Ovary (tissue), 3 donors: Measurements from ENCODE around the gene KCNJ6.

Experiments
- POLR2A ChIP-seq: fragments of 450-650 bp; IDR thresholded peaks from one replicate; pipeline ENCODE4 v1.6.1; 2017; ENCODE audit warnings: antibody characterized with exemption, mild to moderate bottlenecking, moderate library complexity
- TF ChIP-seq, protein P1 (sequence below), 3 donors: fragments of 450-650 bp in 2 of 3; fragments of 200-600 bp in 1 of 3; IDR thresholded peaks; one replicate each; pipeline versions ENCODE4 v1.5.1 to v1.8.0; 2016 to 2022; ENCODE audit warnings: antibody characterized with exemption in 3 of 3, mild to moderate bottlenecking in 1 of 3
- donor health status: DM: no; HTN: no; CAD: no.

DNA sequence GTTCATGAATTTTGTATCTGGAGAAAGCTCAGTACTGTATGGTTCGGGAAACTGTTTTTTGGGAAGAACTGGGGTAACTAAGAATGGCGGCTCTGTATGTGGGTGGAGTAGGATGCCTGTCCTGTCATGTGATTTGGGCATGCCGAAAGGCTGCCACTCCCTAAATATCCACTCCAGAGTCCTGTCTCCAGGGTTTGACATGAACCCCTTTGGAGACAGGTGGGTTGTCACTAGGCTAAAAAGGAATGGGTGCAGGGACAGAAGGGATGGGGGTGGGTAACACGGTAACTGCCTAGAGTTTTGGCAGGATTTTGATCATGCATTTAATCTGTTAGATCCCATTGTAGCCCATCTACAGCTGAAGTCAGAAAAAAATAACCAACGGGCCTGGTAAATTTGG lies 150.1 kb downstream of the KCNJ6 start:
- TF ChIP-seq, protein P1, sequence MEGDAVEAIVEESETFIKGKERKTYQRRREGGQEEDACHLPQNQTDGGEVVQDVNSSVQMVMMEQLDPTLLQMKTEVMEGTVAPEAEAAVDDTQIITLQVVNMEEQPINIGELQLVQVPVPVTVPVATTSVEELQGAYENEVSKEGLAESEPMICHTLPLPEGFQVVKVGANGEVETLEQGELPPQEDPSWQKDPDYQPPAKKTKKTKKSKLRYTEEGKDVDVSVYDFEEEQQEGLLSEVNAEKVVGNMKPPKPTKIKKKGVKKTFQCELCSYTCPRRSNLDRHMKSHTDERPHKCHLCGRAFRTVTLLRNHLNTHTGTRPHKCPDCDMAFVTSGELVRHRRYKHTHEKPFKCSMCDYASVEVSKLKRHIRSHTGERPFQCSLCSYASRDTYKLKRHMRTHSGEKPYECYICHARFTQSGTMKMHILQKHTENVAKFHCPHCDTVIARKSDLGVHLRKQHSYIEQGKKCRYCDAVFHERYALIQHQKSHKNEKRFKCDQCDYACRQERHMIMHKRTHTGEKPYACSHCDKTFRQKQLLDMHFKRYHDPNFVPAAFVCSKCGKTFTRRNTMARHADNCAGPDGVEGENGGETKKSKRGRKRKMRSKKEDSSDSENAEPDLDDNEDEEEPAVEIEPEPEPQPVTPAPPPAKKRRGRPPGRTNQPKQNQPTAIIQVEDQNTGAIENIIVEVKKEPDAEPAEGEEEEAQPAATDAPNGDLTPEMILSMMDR (IDR thresholded peaks at IDR 0.05), result no peak
- no peak for TF ChIP-seq POLR2A
